NCI-H446 (cell line): ENCODE data around the gene SPATA2.
"Not testable (repeated sequence)": the region's sequence is repeated elsewhere in the genome, so short reads cannot be mapped to it uniquely, and the experiment has no call there.

Experiments used
- DNase-seq, 2 experiments: peaks; one replicate each; lab custom pipeline; 2025; lab: John Stamatoyannopoulos, UW

The SPATA2 gene

GRCh38 chr20:49885558-49886332, 29.6 kb downstream of the SPATA2 start:
- DNase-seq, result no peak

- no peak for DNase-seq
Measured at GRCh38 chr20:49883246-49883802, 32.0 kb downstream of the SPATA2 start.

- no peak for DNase-seq
Measured at GRCh38 chr20:49882171-49882970, 33.0 kb downstream of the SPATA2 start.

GRCh38 chr20:49880724-49881445, 34.4 kb downstream of the SPATA2 start:
- DNase-seq, result no peak

GRCh38 chr20:49880177-49880576, 35.2 kb downstream of the SPATA2 start:
- no peak for DNase-seq

GRCh38 chr20:49878977-49879376, 36.4 kb downstream of the SPATA2 start:
- no peak for DNase-seq

GRCh38 chr20:49877386-49877921, 37.9 kb downstream of the SPATA2 start:
- no peak for DNase-seq

- DNase-seq, result no peak
Measured at GRCh38 chr20:49874696-49875095, 40.6 kb downstream of the SPATA2 start.

GRCh38 chr20:49872056-49872455, 43.3 kb downstream of the SPATA2 start:
- DNase-seq, result no peak

- DNase-seq, result no peak
Measured at GRCh38 chr20:49871391-49871948, 43.9 kb downstream of the SPATA2 start.

- DNase-seq, result no peak
Measured at GRCh38 chr20:49870261-49870660, 45.1 kb downstream of the SPATA2 start.

- no peak for DNase-seq
Measured at GRCh38 chr20:49868964-49869363, 46.4 kb downstream of the SPATA2 start.

GRCh38 chr20:49868538-49868937, 46.8 kb downstream of the SPATA2 start:
- DNase-seq, result no peak

- no peak for DNase-seq
Measured at GRCh38 chr20:49867453-49868215, 47.7 kb downstream of the SPATA2 start.

- no peak for DNase-seq
Measured at GRCh38 chr20:49866051-49866450, 49.3 kb downstream of the SPATA2 start.

- no peak for DNase-seq
Measured at GRCh38 chr20:49865559-49865958, 49.8 kb downstream of the SPATA2 start.

GRCh38 chr20:49863666-49864065, 51.7 kb downstream of the SPATA2 start:
- DNase-seq, result no peak

GRCh38 chr20:49862607-49863200, 52.6 kb downstream of the SPATA2 start:
- no peak for DNase-seq

- DNase-seq, result not testable (repeated sequence)
Measured at GRCh38 chr20:49861232-49861631, 54.1 kb downstream of the SPATA2 start.

- DNase-seq, result no peak
Measured at GRCh38 chr20:49859807-49860206, 55.5 kb downstream of the SPATA2 start.

GRCh38 chr20:49859011-49859410, 56.3 kb downstream of the SPATA2 start:
- DNase-seq, result no peak
